ENCODE data around the gene STARD5. TPM values are rescaled to one million over a fixed set of nuclear protein-coding genes. Genes with fewer than 3 reads are reported as not detected.

Gene STARD5, protein sequence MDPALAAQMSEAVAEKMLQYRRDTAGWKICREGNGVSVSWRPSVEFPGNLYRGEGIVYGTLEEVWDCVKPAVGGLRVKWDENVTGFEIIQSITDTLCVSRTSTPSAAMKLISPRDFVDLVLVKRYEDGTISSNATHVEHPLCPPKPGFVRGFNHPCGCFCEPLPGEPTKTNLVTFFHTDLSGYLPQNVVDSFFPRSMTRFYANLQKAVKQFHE
- total RNA-seq (2014; rRNA removed; shearing (Covaris generic); ENCODE audit: low replicate concordance): 0.22 and 0.87 TPM in 2 replicates

DNA sequence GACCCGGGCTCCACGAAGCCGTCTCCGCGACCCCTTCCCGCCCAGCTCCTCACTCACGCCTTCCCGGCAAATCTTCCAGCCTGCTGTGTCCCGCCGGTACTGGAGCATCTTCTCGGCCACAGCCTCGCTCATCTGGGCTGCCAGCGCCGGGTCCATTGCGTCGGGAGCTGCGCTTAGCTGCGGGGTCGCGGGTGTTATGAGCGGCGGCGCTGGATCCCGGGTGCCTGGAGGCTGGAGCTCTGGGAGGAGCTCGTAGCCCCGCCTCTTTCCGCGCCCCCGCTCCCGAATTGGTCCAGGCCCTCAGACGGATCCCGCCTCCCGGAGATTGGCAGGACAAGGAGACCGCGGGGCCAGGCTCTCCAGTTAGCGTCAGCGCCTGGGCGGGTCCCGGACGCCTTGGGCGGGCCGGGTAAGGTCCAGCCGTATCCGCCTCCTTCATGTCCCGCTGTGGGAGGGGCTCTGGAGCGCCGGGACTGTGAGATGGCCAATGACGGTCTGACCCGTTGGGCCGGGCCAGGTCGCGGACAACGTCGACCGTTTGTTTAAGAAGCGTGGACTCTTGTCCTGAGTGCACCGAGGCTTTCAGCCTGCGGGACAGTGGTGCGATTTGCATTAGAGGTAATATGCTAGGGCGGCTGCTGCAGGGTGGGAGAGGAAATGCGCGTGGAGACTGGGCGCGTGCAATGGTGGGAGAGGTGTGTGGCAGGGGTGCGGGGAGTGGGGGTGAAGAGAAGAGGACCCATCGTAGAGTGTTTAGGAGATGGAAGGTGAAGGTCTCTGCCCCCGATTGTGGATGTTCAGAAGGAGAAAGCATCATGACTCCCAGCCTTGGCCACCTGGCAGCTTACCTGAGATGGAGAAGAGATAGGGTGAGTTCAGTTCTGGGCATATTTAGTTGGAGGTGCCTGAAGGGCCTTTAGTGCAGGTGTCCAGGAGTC, at the start of gene STARD5:
STARD5 (minus strand) TSS at position 198 of the 938 bp plus-strand sequence; CDS start at position 156, 42 bp downstream.
- peak within 1 kb of the TSS; percentile 73 for H3K9ac ChIP-seq (ENCODE audit: low read length)
- no peaks in the 10 kb centered on the region for H3K36me3 ChIP-seq (ENCODE audit: insufficient read depth, low read length)
- no peak within 1 kb of the TSS for H3K27ac ChIP-seq (ENCODE audit: low read length)
- H3K9me2 ChIP-seq (replicated peaks; ENCODE audit: insufficient read depth, low read length): no peaks in the 10 kb centered on the region
- H3K9me3 ChIP-seq (ENCODE audit: low read length): no peaks in the 10 kb centered on the region
- peak within 1 kb of the TSS; percentile 94 for H2AFZ ChIP-seq (ENCODE audit: low read length)
- H3K27me3 ChIP-seq (ENCODE audit: low read length): no peaks in the 10 kb centered on the region
- peak; percentile 98 for DNase-seq
- peaks cover 10% of the 10 kb centered on the region for H3K4me1 ChIP-seq (ENCODE audit: low read length)
- no peaks in the 10 kb centered on the region for H3K79me2 ChIP-seq (ENCODE audit: low read length)
- H4K20me1 ChIP-seq (ENCODE audit: insufficient read depth, low read depth, low read length): no peaks in the 10 kb centered on the region
- peak within 1 kb of the TSS; percentile 76 for H3K4me3 ChIP-seq (ENCODE audit: low read length)
- peak within 1 kb of the TSS; percentile 84 for H3K4me2 ChIP-seq (ENCODE audit: low read depth, low read length, poor library complexity, severe bottlenecking)

DNA sequence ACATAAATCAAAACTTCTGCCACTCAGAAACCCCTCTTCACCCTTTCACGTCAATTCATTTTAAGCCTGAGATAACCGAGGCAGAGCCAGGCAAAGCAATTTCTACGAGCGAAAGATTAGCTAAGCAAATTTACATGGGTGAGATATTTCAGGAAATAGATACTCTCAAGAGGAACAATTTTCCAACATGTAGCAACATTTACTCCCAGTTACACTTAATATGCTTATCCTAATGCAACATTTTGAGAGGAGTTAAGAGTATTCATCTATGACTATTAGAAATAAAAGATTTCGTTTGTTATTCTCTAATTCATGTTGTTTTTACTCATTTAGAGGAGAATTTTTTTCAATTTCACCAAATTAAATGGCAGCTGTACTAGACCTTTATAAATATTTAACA, 49.2 kb upstream of the STARD5 start:
- Histone ChIP-seq H3K27me3 (ENCODE audit: low read length) (no peaks in the 10 kb centered on the region), H3K9ac (ENCODE audit: low read length) (no peak overlapping the region), H3K9me2 (replicated peaks; ENCODE audit: insufficient read depth, low read length) (no peaks in the 10 kb centered on the region), H4K20me1 (ENCODE audit: insufficient read depth, low read depth, low read length) (no peaks in the 10 kb centered on the region), H3K36me3 (ENCODE audit: insufficient read depth, low read length) (no peaks in the 10 kb centered on the region), H3K9me3 (ENCODE audit: low read length) (no peaks in the 10 kb centered on the region), H2AFZ (ENCODE audit: low read length) (no peak overlapping the region), H3K27ac (ENCODE audit: low read length) (no peak overlapping the region), H3K4me3 (ENCODE audit: low read length) (no peak overlapping the region), H3K79me2 (ENCODE audit: low read length) (no peaks in the 10 kb centered on the region), H3K4me2 (ENCODE audit: low read depth, low read length, poor library complexity, severe bottlenecking) (no peak overlapping the region), H3K4me1 (ENCODE audit: low read length) (peaks cover 4% of the 10 kb centered on the region; the same call in 1 of the 2 replicates)
- no peak for DNase-seq

DNA sequence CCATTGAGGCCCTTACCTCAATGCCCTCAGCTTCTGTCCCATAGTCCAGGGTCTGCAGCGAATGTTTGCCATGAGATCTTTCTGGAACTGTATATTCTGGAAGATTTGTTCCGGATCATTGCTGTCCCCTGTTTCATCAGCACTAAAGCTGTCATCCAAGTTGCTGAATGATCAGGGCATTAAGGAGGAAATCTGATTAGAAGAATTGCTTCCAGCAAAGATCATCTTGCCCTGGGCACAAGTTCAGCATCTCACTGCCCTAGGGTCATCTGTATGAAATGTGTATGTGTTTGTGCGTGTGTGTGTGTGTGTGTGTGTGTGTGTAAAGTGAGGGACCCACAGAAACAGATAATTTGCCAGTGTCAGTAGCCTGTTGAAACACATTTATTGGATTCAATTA, 48.6 kb upstream of the STARD5 start:
- no peaks in the 10 kb centered on the region for H3K9me3 ChIP-seq (ENCODE audit: low read length)
- H3K27ac ChIP-seq (ENCODE audit: low read length): no peak overlapping the region
- H3K27me3 ChIP-seq (ENCODE audit: low read length): no peaks in the 10 kb centered on the region
- no peak for DNase-seq
- H2AFZ ChIP-seq (ENCODE audit: low read length): no peak overlapping the region
- peaks cover 4% of the 10 kb centered on the region; the same call in 1 of the 2 replicates for H3K4me1 ChIP-seq (ENCODE audit: low read length)
- no peaks in the 10 kb centered on the region for H4K20me1 ChIP-seq (ENCODE audit: insufficient read depth, low read depth, low read length)
- no peak overlapping the region for H3K4me3 ChIP-seq (ENCODE audit: low read length)
- H3K36me3 ChIP-seq (ENCODE audit: insufficient read depth, low read length): no peaks in the 10 kb centered on the region
- no peaks in the 10 kb centered on the region for H3K9me2 ChIP-seq (replicated peaks; ENCODE audit: insufficient read depth, low read length)
- no peak overlapping the region for H3K9ac ChIP-seq (ENCODE audit: low read length)
- no peaks in the 10 kb centered on the region for H3K79me2 ChIP-seq (ENCODE audit: low read length)
- H3K4me2 ChIP-seq (ENCODE audit: low read depth, low read length, poor library complexity, severe bottlenecking): no peak overlapping the region

DNA sequence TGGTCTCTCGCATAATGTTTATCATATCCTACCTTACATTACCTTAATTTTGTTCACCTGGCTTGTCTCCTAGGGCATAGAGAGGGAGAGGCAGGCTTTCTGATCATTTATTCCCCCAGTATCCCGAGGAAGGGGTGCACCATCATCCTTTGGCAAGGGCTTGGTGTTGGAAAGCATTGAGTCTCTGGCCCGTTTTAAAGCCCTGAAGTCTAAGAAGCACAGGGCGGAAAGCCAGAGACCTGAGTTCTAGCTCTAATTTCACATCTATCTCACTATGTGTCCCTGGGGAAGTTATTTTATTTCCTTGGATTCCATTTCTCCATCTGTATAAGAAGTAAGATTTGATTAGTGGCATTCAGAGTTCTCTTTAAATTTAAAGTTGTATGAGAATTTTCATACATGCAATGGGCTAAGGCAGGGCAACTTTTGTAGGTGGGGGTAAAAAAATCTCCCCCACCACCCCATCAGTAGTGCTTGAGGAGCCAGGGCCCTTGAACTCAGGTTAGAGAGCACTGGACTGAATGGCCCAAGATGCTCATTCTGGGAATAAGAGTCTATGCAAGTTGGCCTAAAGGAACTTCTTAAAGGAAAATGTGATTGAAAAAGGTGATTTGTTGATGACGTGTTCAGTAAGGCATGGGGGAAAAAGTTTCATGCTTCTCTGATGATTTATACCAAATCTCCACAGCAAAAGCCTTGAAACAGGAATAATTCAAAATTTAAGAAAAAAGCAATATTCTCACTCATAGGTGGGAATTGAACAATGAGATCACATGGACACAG, 40.0 kb upstream of the STARD5 start:
- no peak for DNase-seq
- Histone ChIP-seq H3K4me2 (ENCODE audit: low read depth, low read length, poor library complexity, severe bottlenecking) (no peak overlapping the region), H2AFZ (ENCODE audit: low read length) (no peak overlapping the region), H3K9me2 (replicated peaks; ENCODE audit: insufficient read depth, low read length) (no peaks in the 10 kb centered on the region), H3K36me3 (ENCODE audit: insufficient read depth, low read length) (no peaks in the 10 kb centered on the region), H3K27me3 (ENCODE audit: low read length) (no peaks in the 10 kb centered on the region), H3K4me3 (ENCODE audit: low read length) (no peak overlapping the region), H4K20me1 (ENCODE audit: insufficient read depth, low read depth, low read length) (no peaks in the 10 kb centered on the region), H3K4me1 (ENCODE audit: low read length) (no peaks in the 10 kb centered on the region), H3K9me3 (ENCODE audit: low read length) (no peaks in the 10 kb centered on the region), H3K79me2 (ENCODE audit: low read length) (no peaks in the 10 kb centered on the region), H3K9ac (ENCODE audit: low read length) (no peak overlapping the region), H3K27ac (ENCODE audit: low read length) (no peak overlapping the region)

DNA sequence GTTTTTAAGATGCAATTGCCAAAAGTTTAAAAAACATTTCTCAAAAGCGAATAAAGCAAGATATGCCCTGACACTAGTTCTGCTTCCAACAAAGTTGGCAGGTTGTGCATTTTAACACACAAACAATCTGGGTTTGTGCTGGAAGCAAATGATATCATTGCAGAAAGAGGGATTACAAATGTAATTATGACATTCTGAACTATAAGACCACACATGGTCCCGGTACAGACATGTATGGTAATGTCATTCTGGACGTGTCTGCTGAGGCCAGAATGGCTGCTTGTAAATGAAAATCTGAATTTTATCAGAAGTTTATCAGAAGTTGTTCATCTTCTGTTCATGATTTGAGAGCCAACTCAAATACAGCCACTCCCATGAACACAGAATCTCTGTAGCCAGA, 39.3 kb upstream of the STARD5 start:
- no peaks in the 10 kb centered on the region for H3K36me3 ChIP-seq (ENCODE audit: insufficient read depth, low read length)
- H2AFZ ChIP-seq (ENCODE audit: low read length): no peak overlapping the region
- no peaks in the 10 kb centered on the region for H3K4me1 ChIP-seq (ENCODE audit: low read length)
- no peak overlapping the region for H3K27ac ChIP-seq (ENCODE audit: low read length)
- no peak for DNase-seq
- H3K9me2 ChIP-seq (replicated peaks; ENCODE audit: insufficient read depth, low read length): no peaks in the 10 kb centered on the region
- no peaks in the 10 kb centered on the region for H3K79me2 ChIP-seq (ENCODE audit: low read length)
- no peak overlapping the region for H3K9ac ChIP-seq (ENCODE audit: low read length)
- no peaks in the 10 kb centered on the region for H3K27me3 ChIP-seq (ENCODE audit: low read length)
- no peaks in the 10 kb centered on the region for H4K20me1 ChIP-seq (ENCODE audit: insufficient read depth, low read depth, low read length)
- H3K9me3 ChIP-seq (ENCODE audit: low read length): no peaks in the 10 kb centered on the region
- H3K4me3 ChIP-seq (ENCODE audit: low read length): no peak overlapping the region
- H3K4me2 ChIP-seq (ENCODE audit: low read depth, low read length, poor library complexity, severe bottlenecking): no peak overlapping the region

DNA sequence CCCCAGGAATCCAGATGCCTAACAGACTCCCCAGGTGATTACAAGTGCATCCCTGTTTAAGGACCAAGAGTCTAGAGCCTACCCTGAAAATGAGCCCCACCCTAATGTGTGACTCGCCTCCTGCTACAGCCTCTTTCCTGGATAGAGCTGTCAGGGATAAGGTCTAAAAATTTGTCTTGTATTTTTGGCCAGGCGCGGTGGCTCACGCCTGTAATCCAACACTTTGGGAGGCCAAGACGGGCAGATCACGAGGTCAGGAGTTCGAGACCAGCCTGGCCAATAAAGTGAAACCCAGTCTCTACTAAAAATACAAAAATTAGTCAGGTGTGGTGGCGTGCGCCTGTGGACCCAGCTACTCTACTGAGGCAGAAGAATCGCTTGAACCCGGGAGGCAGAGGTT, 38.8 kb upstream of the STARD5 start:
- no peaks in the 10 kb centered on the region for H3K79me2 ChIP-seq (ENCODE audit: low read length)
- no peaks in the 10 kb centered on the region for H3K36me3 ChIP-seq (ENCODE audit: insufficient read depth, low read length)
- no peaks in the 10 kb centered on the region for H3K9me3 ChIP-seq (ENCODE audit: low read length)
- no peak overlapping the region for H3K9ac ChIP-seq (ENCODE audit: low read length)
- H2AFZ ChIP-seq (ENCODE audit: low read length): no peak overlapping the region
- no peak for DNase-seq
- H3K27ac ChIP-seq (ENCODE audit: low read length): no peak overlapping the region
- no peaks in the 10 kb centered on the region for H3K4me1 ChIP-seq (ENCODE audit: low read length)
- no peaks in the 10 kb centered on the region for H4K20me1 ChIP-seq (ENCODE audit: insufficient read depth, low read depth, low read length)
- no peaks in the 10 kb centered on the region for H3K9me2 ChIP-seq (replicated peaks; ENCODE audit: insufficient read depth, low read length)
- no peak overlapping the region for H3K4me2 ChIP-seq (ENCODE audit: low read depth, low read length, poor library complexity, severe bottlenecking)
- no peak overlapping the region for H3K4me3 ChIP-seq (ENCODE audit: low read length)
- no peaks in the 10 kb centered on the region for H3K27me3 ChIP-seq (ENCODE audit: low read length)

DNA sequence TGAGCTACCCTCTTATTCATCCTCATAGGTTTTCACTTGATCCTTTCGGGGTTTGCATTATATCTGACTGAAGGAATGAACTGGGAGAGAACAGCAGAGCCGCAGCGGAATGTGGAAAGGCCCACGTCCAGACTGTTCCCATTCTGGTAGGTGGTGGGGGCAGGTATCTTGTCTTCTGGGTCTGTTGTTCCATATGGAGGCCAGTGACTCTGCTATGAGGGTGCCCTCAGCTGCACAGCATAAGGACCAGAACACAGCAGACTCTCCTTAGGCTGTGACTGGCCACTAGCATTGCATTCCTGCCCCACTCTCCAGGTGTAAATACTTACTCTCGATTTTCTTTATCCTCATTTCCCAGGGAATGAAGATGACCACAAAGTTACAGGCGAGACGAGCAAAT, 38.0 kb upstream of the STARD5 start:
- H3K4me3 ChIP-seq (ENCODE audit: low read length): no peak overlapping the region
- no peak overlapping the region for H3K9ac ChIP-seq (ENCODE audit: low read length)
- no peaks in the 10 kb centered on the region for H3K9me2 ChIP-seq (replicated peaks; ENCODE audit: insufficient read depth, low read length)
- H3K27me3 ChIP-seq (ENCODE audit: low read length): no peaks in the 10 kb centered on the region
- H3K4me1 ChIP-seq (ENCODE audit: low read length): no peaks in the 10 kb centered on the region
- H2AFZ ChIP-seq (ENCODE audit: low read length): no peak overlapping the region
- no peaks in the 10 kb centered on the region for H3K9me3 ChIP-seq (ENCODE audit: low read length)
- H3K79me2 ChIP-seq (ENCODE audit: low read length): no peaks in the 10 kb centered on the region
- no peaks in the 10 kb centered on the region for H4K20me1 ChIP-seq (ENCODE audit: insufficient read depth, low read depth, low read length)
- H3K27ac ChIP-seq (ENCODE audit: low read length): no peak overlapping the region
- H3K4me2 ChIP-seq (ENCODE audit: low read depth, low read length, poor library complexity, severe bottlenecking): no peak overlapping the region
- DNase-seq: no peak
- H3K36me3 ChIP-seq (ENCODE audit: insufficient read depth, low read length): no peaks in the 10 kb centered on the region

DNA sequence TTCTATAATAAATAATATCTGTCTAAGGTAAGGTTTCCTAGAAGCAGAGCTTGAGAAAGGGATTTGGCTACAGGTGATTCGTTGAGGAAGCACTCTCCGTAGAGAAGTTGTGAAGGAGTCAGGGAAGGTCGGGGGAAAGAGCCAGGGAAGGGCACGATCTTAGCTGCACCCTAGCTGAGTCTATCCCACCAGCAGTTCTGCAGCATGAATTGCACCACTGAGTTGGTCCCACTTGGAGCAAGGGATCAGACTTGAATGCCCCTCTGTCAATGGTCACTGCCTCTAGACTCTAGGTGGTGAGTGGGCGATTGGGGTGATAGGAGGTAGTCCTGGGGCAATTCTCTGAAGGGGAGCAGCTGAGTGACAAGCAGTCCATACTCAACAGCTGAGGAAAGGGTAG, 36.5 kb upstream of the STARD5 start:
- DNase-seq: no peak
- Histone ChIP-seq H3K36me3 (ENCODE audit: insufficient read depth, low read length) (no peaks in the 10 kb centered on the region), H3K79me2 (ENCODE audit: low read length) (no peaks in the 10 kb centered on the region), H3K9me2 (replicated peaks; ENCODE audit: insufficient read depth, low read length) (no peaks in the 10 kb centered on the region), H3K27ac (ENCODE audit: low read length) (no peak overlapping the region), H3K4me3 (ENCODE audit: low read length) (no peak overlapping the region), H4K20me1 (ENCODE audit: insufficient read depth, low read depth, low read length) (no peaks in the 10 kb centered on the region), H3K9me3 (ENCODE audit: low read length) (no peaks in the 10 kb centered on the region), H3K27me3 (ENCODE audit: low read length) (no peaks in the 10 kb centered on the region), H3K4me2 (ENCODE audit: low read depth, low read length, poor library complexity, severe bottlenecking) (no peak overlapping the region), H2AFZ (ENCODE audit: low read length) (no peak overlapping the region), H3K4me1 (ENCODE audit: low read length) (no peaks in the 10 kb centered on the region), H3K9ac (ENCODE audit: low read length) (no peak overlapping the region)

All from Karpas-422 (cell line).